Measurements from ENCODE around the gene PRDM8. TPM values are rescaled to one million over a fixed set of nuclear protein-coding genes. Genes with fewer than 3 reads are reported as not detected.

PRDM8 gene
- total RNA-seq, 3 donors from 2014 or later = 0.41 to 10.1 (median 2.9) TPM

DNA sequence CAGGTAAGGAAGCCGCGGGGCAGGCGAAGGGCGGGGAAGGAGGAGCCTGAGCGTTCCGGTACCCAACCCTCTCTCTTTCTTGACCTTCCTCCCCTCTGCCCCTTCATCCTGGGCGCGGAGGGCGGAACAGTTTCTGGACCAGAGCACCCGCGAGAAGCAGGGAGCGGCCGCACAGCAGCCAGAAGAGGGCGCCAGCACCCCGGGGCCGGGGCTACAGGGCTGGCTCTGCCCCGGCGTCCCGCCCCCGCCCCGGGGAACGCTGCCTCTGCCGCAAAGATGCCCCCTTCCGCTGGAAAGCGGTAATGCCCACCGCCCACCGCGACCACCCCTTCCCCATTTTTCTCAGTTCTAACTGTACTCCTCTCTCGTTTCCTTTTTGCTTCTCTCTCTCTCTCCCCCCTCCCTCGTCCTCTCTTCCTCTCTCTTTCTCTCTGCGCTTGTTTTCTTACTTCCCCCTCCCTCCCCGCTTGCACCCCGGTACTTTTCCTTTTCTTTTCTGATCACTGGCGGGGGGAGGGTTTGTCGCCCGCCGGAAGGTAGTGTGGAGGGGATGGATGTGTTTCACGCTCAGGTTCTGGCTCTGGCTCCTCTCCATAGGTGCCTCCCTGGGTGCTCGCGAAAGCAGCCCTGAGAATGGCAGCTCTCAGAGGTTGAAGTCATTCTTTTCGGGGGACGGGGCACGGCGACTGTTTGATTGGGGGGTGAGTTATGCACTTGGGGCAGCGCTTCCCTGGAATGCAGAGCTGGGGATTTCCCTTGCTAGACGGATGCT is 13.1 kb upstream of the PRDM8 start:
- H3K36me3 ChIP-seq (ENCODE audit: low read depth) = no peaks in the 10 kb centered on the region
- intact Hi-C loops (cut with DNase I, micrococcal nuclease) = loop anchor here in 1 of 2 donors (10.0 kb wide), 1 partner anchor 109 kb away; the partner anchor contains the start of gene ANTXR2
- peak; percentile 87 to 92 (median 91) for DNase-seq
- peak; percentile 97 for ATAC-seq
- peaks cover 16% of the 10 kb centered on the region for H3K4me1 ChIP-seq (ENCODE audit: low read depth)
- H3K4me3 ChIP-seq = no peak overlapping the region
- TF ChIP-seq, protein P1, sequence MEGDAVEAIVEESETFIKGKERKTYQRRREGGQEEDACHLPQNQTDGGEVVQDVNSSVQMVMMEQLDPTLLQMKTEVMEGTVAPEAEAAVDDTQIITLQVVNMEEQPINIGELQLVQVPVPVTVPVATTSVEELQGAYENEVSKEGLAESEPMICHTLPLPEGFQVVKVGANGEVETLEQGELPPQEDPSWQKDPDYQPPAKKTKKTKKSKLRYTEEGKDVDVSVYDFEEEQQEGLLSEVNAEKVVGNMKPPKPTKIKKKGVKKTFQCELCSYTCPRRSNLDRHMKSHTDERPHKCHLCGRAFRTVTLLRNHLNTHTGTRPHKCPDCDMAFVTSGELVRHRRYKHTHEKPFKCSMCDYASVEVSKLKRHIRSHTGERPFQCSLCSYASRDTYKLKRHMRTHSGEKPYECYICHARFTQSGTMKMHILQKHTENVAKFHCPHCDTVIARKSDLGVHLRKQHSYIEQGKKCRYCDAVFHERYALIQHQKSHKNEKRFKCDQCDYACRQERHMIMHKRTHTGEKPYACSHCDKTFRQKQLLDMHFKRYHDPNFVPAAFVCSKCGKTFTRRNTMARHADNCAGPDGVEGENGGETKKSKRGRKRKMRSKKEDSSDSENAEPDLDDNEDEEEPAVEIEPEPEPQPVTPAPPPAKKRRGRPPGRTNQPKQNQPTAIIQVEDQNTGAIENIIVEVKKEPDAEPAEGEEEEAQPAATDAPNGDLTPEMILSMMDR (IDR thresholded peaks at IDR 0.05) = peak; percentile 89
- H3K9me3 ChIP-seq = no peaks in the 10 kb centered on the region

DNA sequence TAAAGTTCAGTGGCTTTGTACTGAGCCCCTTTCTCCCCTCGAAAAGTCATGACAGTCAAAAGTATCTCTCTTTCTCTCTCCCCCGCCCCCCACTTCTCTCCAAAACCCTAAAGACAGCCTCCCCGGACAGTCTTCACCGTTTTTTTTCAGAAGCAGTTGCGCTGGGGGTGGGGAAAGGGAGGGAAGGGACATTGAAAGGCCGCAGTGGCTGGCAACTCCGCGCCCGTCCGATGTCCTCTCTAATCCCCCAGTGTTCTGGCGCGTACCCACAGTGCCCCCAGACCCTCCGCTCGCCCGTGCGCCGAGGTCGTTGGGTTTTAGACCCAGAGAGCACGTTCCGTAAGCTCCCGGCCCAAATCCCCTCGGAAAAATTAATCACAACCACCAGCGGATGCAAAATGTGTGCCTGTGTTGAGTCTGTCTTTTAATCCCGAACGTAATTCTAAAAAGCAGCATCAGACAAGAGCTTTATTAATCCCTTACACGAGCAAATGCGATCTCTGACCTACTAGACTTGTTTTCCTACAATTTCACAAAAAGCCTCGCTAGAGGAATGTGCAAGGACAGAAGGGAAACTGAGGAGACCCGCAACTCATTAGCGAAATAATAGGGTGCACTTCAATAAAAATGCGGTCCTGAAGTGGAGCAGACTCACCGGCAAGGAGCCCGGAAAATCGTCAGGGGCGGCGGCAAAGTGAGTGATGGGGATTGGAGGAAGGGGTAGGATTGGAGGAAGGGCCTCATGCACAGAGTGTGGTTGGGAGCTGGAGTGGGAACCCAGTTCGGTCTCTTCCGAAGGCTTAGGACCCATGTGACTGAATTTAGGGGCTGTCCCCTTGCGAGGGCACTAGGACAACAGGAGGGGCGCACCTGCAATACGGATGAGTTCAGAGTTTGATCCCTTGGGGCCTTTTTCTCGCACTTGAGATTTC is 12.2 kb upstream of the PRDM8 start:
- intact Hi-C loops (cut with DNase I, micrococcal nuclease) = loop anchor here in 1 of 2 donors (10.0 kb wide), 1 partner anchor 110 kb away; the partner anchor contains the start of gene ANTXR2
- H3K4me3 ChIP-seq = no peak overlapping the region
- no peaks in the 10 kb centered on the region for H3K9me3 ChIP-seq
- DNase-seq (peak in 1 of 3 donors; percentile 17), ATAC-seq (peak; percentile 4)
- peaks cover 16% of the 10 kb centered on the region for H3K4me1 ChIP-seq (ENCODE audit: low read depth)
- no peaks in the 10 kb centered on the region for H3K36me3 ChIP-seq (ENCODE audit: low read depth)
- TF ChIP-seq, protein P1 (IDR thresholded peaks at IDR 0.05) = no peak

DNA sequence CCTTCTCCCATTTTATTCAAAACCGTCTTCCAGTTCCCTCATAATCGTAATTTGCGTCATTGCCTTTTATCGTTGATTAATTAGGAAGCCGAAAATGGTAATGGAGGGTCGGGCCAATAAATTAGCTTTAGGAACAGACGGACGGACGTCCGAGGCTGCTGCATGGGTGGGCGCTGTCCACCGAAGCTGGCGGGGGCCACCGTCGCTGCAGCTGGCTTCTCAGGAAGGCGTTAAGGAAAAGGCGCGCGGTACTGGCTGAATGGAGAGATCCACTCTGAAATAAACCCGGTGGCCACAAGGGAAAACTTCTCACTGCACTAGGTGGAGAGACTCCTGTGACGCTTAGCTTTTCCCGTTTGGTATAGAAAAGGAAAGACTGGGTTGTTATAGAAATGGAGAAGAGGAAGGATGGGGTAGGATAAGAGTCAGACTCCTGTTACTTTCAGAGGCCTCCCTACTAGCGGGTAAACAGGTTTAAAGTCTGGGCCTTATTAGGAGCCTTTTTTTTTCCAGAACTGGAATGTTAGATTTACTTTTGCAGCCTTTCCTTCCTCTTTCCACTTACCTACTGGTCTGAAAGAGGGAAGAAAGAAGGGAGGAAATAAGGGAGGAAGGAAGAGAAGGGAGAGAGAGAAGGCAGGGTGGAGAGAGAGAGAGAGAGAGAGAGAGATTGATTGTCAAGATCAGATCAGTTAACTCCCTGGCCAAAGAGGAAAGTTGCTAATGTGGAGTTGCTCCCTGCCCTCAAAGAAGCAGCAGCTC is 11.3 kb upstream of the PRDM8 start:
- intact Hi-C loops (cut with DNase I, micrococcal nuclease) = loop anchor here in 1 of 2 donors (10.0 kb wide), 1 partner anchor 111 kb away; the partner anchor contains the start of gene ANTXR2
- ATAC-seq (no peak), DNase-seq (no peak)
- Histone ChIP-seq H3K4me3 (no peak overlapping the region), H3K4me1 (ENCODE audit: low read depth) (peaks cover 16% of the 10 kb centered on the region), H3K9me3 (no peaks in the 10 kb centered on the region), H3K36me3 (ENCODE audit: low read depth) (no peaks in the 10 kb centered on the region)
- TF ChIP-seq, protein P1 (IDR thresholded peaks at IDR 0.05) = no peak

DNA sequence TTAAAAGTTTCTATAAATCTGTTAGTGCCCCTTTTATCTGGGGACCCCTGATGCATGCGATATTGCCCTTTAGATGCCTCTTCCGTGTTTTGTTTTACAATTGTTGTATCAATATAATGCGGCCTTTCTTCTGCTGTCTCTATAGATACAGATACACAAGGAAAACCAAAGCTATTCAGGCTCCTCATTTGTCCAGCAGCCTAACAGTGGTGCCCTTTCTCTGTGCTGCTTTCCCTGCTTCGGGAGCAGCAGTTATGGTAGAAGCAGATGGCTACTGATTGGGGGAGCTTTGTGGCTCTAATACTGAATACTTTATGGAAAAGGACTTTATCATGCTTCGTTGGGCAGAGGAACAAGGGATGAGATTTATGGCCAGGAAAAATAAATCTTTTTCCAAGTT is 10.6 kb upstream of the PRDM8 start:
- DNase-seq (no peak), ATAC-seq (no peak)
- Histone ChIP-seq H3K4me1 (ENCODE audit: low read depth) (peaks cover 16% of the 10 kb centered on the region), H3K36me3 (ENCODE audit: low read depth) (no peaks in the 10 kb centered on the region), H3K4me3 (no peak overlapping the region), H3K9me3 (no peaks in the 10 kb centered on the region)
- intact Hi-C loops (cut with DNase I, micrococcal nuclease) = loop anchor here in 1 of 2 donors (10.0 kb wide), 1 partner anchor 112 kb away; the partner anchor contains the start of gene ANTXR2
- TF ChIP-seq, protein P1 (IDR thresholded peaks at IDR 0.05) = no peak

DNA sequence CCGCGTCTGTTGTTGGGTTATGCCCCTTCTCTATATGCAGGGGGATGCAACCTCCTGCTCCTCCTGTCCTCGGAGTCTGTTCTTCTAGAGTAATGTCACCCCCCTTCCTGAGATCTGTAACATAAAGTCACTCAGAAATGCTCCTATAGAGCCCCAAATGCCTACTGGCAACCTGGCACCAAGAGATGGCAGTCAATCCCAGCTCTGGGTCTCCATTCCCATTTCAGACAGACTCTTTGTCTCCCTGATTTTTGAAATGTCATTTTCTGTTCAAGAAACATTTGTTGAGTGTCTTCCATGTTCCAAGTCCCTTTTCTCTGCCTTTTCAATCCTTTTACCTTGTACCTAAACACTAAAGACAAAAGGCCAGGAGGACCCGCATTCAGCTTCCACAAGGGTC is 9.6 kb upstream of the PRDM8 start:
- TF ChIP-seq, protein P1 (IDR thresholded peaks at IDR 0.05) = no peak
- Histone ChIP-seq H3K4me1 (ENCODE audit: low read depth) (peaks cover 16% of the 10 kb centered on the region), H3K36me3 (ENCODE audit: low read depth) (no peaks in the 10 kb centered on the region), H3K4me3 (no peak overlapping the region), H3K9me3 (no peaks in the 10 kb centered on the region)
- intact Hi-C loops (cut with DNase I, micrococcal nuclease) = loop anchor here in 1 of 2 donors (10.0 kb wide), 1 partner anchor 113 kb away; the partner anchor contains the start of gene ANTXR2
- no peak for ATAC-seq
- DNase-seq = no peak
